ENCODE data around the gene HELZ2.
A peak's percentile ranks its signal among the peaks of the same experiment; 100 is the strongest.
"Not testable (repeated sequence)": the region's sequence is repeated elsewhere in the genome, so short reads cannot be mapped to it uniquely, and the experiment has no call there.

The HELZ2 gene

DNA sequence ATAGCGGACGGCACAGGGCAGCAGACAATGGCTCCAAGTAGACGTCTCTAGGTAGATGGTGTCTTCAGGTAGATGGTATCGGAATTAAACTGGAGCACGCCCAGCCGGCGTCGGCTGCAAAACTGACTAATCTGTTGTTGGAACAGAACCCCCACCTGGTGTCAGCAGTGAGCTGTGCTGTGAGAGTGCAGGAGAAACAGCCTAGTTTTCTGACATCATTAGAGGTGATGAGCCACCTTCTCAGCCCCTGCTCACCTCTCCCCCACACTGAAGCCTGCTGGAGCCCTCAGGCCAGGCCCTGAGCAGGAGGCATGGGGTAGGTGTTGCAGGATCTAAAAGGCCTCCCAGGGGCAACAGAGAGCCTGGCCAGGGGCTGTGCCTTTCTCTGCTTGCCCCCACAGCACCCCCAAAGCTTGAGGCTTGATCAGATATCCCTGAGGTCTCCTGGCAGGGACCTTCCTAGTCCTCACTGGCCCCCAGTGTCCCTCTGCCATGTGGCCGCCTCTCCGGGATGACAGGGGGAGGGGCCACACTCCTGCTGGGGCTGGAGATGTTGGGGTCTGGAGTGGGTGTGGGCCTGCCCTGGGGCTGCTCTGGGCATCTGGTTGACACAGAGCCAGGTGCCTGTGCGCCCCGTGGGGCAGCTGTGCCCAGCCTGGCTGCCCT is 6.9 kb upstream of the HELZ2 start:
- no peak for DNase-seq (ENCODE audit: low spot score)

DNA sequence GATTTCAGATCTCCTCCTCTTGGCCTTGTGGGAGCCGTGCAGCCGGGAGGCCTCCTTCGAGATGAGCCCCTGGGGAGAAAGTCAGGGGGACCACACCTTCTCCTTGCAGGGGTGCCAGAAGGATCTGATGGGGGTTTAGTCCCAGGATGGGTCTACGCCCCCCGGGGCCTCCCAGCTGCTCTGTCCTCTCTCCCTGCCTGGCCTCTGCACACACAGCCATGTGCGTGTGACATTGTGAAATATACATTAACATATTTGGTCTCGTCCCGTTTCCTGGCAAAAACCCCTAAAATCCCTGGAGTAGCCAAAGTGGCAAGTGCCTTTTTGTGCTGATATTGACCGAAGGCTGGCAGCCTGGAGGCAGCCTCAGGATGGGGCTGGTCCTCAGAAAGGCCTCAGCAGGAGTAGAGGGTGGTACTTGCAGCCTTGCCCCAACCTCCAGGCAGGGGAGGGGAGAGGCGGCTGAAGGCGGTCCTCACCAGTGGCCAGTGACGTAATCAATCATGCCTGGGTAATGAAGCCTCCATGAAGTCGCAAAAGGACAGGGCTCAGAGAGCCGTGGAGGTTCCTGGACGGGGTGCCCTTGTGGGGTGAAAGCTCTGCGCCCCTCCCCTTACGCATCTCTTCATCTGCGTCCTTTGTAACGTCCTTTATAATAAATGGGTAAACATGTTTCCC is 5.1 kb upstream of the HELZ2 start:
- no peak for DNase-seq (ENCODE audit: low spot score)

DNA sequence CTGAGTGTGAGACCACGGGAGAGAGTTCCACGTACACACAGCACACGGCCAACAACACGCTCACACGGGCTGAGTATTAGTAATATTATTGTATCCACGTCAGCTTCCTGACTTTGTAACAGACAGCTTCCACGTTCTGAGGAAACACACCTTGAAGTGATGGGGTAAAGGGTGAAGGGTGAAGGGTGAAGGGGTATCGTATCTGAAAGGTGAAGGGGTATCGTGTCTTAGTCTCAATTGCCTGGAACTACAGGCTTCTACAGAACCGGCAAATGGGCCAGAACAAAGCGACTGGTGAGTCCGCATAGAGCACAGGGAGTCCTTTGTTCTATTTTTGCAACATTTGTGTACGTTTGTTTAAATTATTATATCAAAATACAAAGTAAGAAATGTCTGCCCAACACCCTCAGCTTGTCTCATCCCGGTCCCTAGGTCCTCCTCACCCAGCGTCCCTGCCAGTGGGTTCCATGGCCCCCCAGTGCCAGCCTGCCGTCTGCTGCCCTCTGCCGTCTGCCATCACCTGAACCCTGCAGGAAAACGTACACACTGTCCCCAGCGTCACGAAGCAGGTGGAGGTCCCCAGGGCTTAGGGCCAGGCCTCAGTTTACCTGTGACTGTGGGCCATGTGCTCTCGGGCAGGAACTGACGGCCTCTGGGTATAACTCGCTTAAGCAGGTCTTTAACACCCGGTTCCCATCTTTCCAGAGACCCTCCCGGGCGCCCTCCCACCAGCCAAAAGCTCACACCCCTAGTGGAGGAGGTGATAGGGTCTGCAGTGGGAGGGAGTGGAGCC is 4.4 kb upstream of the HELZ2 start:
- DNase-seq (ENCODE audit: low spot score), result no peak

DNA sequence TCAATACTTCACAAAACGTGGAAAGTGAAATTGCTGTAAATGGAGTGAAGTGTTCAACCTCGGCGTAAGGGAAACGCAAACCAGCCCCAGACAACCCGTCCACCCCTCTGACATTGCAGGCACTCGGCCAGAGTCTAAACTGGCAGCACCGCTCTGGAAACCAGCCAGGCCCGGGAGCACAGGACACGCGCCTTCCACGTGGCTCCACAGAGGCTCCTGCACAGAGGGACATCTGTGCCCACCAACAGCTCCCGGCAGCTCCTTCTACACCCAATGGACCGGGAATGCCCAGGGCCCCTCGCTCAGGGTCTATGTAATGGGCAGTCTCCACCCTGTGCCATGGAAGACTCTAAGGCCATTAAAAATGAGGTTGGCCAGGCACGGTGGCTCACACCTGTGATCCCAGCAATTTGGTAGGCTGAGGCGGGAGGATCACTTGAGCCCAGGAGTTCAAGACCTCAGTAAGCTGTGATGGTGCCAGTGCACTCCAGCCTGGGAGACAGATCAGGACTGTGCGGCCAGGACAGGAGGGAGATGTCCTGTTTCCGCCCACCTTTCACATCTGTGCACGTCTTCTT is 3.4 kb upstream of the HELZ2 start:
- DNase-seq (ENCODE audit: low spot score), result no peak

DNA sequence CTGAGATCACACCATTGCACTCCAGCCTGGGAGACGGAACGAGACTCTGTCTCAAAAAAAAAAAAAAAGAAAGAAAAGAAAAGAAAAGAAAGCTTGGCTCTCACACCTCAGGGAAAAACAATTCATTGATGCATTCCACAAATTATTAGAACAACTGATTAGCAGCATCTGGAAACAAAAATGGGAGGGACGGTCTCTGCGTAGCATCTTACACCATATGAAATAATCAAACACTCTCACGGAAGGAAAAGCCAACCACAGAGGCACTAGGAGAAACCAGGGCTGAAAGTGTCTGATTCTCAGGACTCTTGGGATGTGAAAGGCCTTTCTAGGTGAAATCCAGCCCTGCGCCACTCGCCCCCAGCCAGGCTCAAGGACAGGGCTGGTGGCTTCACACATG is 2.3 kb upstream of the HELZ2 start:
- DNase-seq (ENCODE audit: low spot score), result no peak

DNA sequence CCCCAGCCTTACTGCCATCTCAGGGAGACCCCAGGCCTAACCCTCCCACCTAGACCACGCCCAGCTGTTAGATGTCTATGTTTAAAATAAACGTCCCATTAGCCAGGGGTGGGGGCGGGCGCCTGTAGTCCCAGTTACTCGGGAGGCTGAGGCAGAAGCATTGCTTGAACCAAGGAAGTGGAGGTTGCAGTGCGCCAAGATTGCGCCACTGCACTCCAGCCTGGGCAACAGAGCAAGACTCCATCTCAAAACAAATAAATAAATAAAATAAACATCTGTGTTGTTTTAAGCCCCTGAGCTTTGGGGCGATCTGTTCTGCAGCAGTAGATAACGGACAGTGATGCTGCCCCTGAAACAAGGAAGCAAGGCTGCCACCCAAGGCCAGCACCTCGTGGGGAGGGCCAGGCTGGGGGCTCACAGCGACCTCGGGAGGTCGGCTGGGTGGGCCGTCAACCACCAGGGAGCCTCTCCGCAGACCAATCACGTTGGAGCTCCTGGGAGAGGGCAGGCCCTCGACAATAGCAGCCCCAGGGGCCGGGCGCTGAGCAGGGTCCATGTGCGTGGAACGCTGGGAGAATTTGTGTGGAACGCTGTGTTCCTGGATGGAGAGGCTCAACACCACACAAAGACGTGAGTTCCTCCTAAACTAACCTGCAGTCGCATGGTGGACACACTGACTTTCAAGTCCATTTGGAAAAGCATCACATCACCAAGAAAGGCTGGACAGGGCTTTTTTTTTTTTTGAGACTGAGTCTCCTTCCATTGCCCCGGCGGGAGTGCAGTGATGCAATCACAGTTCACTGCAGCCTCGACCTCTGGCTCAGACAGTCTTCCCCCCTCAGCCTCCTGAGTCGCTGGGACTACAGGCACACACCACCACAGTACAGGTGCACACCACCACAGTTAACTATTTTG is 1.0 kb upstream of the HELZ2 start:
- DNase-seq (ENCODE audit: low spot score), result no peak

DNA sequence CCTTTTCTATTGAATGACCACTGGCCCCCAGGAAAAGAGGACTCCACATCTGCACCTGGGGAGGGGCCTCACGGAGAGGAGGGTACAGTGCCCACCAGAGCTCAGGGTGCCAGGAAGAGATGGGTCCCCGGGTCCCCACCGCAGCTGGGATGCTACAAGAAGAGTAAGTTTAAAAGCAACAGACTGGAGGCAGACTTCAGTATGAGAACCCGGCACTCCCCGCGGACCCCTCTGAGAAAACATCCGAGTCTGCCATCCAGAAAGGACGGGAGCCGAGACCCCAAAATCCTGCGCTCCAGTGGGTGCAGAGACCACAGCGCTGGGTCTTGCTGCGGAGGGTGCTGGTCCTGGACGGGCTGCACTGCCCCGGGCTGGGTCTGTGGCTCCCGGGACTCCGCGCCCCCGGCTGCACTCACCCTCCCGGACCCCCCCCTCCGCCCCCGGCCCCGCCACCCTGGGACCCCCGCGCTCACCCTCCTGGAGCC is 350 bp downstream of the HELZ2 start:
- peak; percentile 51 for DNase-seq (ENCODE audit: low spot score)

DNA sequence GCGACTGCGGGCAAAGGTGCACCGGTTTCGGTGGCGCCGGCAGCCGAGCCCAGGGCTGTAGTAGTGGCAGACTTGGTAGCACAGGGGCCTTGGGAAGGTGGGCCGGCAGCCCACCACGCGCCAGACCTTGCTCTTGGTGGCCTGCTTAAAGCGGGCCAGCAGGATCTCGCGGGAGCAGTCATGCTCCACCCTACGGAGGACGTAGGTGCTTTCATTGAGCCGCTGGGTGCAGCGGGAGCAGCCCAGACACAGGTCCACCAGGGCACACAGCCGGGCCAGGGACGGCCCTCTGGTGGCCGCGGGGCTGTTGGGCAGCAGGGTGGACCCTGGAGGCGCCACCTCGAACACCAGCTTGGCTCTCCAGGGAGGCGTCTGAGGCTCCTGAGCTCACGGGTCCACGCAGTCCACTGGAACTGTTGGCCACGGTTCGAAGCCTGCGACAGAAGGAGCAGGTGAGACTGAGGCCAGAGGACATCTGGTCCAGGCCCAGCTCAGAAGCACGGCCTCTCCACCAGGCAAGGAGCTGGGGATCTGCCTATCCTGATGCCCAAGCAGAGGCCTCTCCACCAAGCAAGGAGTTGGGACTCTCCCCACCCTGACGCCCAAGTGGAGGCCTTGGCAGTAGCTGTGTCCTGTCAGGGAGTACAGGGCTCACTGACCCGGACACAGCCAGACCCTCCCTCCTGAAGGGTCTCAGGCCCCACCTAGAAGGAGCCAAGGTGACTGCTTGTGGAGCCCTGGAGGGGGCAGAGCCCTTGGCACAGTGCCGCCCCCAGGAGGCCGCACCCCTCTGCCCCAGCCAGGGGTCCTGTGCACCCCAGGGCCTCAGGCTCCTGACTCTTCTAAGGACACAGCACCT is 1.0 kb downstream of the HELZ2 start:
- DNase-seq (ENCODE audit: low spot score), result no peak

DNA sequence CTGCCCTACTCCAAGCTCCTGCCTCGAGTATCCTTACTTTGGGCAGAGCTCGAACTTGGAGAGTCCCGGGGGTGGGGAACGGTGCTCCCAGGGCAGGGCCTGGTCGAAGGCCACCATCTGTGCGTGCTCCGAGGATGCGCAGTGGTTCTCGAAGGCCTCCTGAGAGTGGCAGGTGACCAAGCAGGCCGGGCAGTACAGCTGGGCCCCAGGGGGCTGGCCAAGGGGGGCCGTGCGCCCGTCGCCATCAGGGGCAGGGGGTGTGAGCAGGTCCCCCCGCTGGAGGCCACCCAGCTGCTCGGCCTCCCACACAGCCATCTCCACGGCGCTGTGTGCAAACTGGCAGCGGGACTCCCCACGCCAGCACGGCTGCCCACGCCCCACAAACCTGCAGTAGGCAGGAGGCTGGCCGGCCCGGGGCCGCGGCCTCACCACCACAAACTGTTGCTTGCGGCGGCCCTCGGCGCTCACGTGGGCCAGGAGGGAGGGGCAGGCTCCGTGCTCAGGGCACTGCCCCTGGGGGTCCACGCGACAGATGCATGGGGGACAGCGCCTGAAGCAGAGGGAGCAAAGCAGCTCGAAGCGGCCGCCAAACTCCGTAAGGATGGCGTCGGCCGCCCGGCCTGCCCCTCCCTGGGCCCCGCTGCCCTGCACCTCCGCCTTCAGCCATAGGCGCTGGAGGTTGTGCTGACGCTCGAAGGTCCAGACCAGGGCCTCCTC is 1.8 kb downstream of the HELZ2 start:
- no peak for DNase-seq (ENCODE audit: low spot score)

DNA sequence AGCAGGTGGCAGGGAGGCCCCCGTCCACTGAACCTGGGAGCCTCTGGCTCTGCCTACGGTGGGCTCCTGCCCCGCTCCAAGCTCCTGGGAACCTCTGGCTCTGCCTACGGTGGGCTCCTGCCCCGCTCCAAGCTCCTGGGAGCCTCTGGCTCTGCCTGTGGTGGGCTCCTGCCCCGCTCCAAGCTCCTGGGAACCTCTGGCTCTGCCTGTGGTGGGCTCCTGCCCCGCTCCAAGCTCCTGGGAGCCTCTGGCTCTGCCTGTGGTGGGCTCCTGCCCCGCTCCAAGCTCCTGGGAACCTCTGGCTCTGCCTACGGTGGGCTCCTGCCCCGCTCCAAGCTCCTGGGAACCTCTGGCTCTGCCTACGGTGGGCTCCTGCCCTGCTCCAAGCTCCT is 3.0 kb downstream of the HELZ2 start:
- not testable (repeated sequence) for DNase-seq (ENCODE audit: low spot score)

DNA sequence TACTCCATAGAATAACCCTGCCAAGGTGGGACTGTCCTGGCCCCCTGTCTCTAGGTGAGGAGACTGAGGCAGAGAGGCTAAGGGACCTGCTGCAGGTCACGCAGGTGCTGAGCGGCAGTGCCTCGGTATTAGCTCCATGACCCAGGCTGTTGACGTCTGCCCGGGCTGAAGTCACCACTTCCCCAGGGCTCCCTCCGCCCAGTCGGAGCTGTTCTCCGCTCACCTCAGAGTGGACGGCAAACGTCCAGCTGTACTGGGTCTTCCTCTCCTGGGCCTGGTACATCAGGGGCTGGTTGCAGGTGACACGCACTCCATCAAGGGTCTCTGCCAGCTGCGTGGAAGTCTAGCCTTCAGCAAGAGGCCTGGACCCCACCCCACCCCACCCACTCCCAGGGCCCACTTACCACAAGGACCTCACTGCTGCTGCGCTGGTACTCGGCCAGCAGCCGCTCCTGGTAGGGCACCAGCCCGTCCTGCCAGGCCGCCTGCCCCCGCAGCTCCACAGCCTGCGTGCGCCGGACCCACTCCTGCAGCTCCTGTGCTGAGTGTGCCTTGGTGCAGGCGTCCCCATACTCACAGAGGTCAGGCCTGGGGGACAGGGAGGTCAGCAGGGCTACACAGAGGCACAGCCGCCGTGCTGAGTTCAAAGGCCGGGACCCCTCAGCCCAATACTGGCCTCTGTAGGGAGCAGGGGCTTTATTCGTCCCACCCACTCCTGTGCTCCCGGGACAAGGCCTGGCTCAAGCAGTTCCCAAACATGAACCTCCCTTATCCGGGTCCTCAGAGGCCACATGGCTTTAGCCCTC is 3.6 kb downstream of the HELZ2 start:
- no peak for DNase-seq (ENCODE audit: low spot score)

DNA sequence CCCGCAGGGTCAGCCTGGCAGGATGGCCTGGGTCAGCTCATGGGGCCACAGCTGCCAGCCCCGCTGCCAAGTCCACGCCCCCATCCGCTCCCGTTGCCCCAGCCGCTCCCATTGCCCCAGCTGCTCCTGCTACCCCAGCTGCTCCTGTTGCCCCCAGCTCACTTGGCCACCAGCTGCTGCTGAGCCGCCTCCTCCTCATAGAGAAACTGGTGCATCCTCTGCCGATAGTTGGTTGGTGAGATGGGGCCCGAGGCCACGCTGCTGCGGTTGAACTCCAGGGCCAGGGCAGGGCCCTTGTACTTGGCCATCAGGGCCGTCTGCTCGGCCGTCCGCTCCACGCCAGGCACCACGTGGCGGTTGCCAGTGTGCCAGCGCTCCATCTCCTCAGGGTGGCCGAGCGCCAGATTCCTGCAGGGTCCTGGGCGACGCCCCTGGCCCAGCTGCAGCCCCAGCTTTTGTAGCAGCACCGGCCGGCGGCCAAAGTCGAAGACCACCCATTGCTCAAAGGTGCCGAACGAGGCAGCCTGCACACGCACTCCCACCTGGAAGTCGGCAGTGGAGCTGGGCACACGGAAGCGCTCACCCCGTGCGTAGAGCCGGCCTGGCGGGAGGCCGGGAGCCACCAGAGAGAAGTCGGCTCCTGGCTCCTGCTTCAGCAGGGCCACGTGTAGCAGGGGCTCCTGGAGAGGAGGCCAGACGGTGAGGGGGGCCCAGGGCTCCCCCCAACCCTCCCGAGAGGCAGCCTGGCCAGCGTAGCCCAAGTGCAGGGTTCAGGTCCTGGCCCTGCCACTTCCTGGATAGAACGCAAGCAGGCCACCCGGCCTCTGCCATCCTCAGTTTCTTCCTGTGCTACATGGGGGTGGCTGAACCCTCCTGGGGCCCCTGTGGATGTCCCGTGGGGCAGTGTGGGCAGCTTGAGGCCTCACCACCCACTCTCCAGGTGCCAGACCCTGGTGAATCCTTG is 4.8 kb downstream of the HELZ2 start:
- DNase-seq (ENCODE audit: low spot score), result no peak

DNA sequence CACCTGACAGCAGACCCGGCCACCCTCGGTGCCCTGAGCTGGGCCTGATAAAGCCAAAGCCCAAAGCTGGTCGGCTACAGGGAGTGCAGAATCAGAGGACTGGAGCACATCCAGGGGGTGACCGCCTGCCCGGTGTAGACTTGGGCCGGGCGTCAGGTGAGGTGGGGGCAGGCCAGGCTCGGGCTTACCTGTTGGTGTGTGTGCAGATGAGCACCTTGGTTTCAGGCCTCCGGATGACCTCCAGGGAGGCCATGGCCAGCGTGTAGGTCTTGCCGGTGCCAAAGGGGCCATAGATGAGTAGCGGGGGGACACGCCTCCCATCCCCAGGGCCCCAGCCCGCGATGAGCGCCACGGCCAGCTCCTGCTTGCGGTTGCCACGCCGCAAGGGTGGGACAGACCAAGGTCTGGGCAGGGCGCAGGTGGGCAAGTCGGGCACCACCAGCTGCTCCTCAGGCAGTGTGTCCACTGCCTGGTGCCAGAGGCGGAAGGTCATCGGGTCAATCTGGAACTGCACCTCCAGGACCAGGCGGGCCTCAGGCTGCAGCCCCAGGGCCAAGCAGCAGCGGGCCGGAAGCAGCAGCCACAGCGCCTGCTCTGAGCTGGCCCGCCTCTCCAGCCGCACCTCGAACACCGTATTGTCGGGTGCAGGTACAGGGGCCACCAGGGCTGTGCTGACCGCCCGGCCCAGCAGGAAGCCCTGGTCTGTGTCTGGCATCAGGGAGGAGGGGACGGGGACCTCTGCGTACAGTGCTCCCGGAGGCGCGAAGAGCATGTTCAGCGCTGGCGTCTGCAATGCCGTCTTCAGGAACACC is 5.7 kb downstream of the HELZ2 start:
- no peak for DNase-seq (ENCODE audit: low spot score)

DNA sequence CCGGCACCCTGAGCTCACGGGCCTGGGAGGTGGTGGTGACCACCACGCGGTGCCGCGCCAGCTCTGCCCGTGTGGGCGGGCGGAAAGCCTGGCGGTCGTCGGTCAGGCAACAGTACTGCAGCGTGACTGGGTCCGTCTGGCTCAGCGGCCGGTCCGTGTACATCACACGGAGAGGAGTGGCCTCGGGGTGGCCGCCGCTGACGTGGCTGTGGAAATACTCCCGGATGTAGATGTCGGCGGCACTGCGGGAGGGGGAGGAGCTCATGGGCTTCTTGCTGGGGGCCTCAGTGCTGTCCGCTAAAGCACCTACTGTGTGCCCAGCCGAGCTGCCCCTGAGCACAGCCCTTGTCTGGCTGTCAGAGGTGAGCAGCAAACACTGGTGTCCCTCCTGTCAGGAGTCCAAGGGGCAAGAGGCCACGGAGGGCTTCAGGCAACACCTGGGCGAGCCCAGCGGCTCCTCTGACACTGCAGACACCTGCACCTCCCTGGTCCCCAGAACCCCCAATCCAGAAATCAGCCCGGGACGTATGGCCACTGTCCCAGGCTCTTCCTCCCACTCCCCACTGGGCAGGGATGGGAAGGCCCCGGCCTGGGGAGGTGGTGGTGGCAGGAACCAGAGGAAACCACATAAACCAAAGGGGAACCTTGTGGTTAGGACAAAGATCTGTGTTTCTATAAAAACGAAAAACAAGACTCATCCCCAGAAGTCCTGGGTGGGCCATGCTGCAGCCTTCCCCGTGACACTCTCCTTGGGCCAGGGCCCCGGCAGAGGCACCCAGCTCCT is 6.5 kb downstream of the HELZ2 start:
- DNase-seq (ENCODE audit: low spot score), result no peak

DNA sequence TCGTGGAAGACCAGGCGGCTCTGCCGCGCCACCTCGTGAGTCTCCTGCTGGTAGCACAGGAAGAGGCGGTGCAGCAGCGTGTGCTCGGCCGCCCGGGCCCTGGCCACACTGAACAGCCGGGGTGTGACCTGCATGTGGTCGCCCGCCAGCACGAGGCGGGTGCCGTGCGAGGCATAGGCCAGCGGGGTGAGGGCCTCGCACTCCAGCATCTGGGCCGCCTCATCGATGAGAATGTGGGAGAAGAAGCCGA is 7.0 kb downstream of the HELZ2 start:
- no peak for DNase-seq (ENCODE audit: low spot score)

DNA sequence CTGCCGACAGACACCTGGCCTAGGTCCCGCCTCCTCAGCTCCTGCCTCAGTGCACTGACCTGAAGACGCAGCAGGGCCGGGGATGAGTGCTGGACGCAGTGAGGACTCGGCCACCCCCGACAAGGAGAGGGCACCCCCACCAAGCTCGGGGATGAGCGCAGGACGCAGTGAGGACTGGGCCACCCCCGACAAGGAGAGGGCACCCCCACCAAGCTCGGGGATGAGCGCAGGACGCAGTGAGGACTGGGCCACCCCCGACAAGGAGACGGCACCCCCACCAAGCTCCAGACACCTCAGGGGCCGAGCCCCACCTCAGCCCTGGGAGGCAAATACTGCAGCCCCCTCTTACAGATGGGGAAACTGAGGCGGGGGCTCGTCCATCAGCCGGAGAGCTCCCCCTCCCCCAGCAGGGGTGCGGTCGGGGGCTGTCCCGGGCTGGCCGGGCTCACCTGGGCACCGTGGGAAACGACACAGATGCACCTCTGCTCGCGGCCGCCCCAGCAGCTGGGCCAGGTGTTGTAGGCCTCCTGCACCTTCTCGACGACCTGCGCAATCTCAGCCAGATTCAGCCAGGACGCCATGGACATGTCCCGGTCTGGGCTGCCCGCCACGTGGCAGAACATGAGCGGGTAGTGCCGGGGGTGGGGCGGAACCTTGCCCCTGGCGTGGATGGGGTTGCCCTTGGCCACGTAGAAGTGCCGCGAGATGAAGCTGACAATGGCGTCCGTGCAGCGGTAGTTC is 7.5 kb downstream of the HELZ2 start:
- no peak for DNase-seq (ENCODE audit: low spot score)
